ENCODE measurements around the gene EML5.

EML5 gene

GRCh38 chr14:88727057-88727456, 65.7 kb downstream of the EML5 start (continued):
- TF ChIP-seq ZNF280C (tag by site-specific recombination; IDR thresholded peaks at IDR 0.05) (no peak), ZNF292 (tag by site-specific recombination; IDR thresholded peaks at IDR 0.05; ENCODE audit: borderline replicate concordance, low read depth) (no peak)

- H3K4me3 ChIP-seq (ENCODE audit: low read depth, low read length), result no peak overlapping the region
- POLR2A ChIA-PET, result no interaction called here
- H3K27ac ChIP-seq (ENCODE audit: extremely low read depth, low read depth, low read length), result no peak overlapping the region
- CTCF ChIA-PET, result no interaction called here
- TF ChIP-seq ZSCAN5A (tag by site-specific recombination; IDR thresholded peaks at IDR 0.05), result no peak
- TF ChIP-seq ZNF280C (tag by site-specific recombination; IDR thresholded peaks at IDR 0.05), result no peak
- no peak for TF ChIP-seq ZNF501 (tag by site-specific recombination; IDR thresholded peaks at IDR 0.05)
- TF ChIP-seq GLI2 (tag by site-specific recombination; IDR thresholded peaks at IDR 0.05; ENCODE audit: borderline replicate concordance, low read depth), result no peak
- no peak for TF ChIP-seq WT1 (tag by site-specific recombination; IDR thresholded peaks at IDR 0.05)
- no peak for TF ChIP-seq HOXC10 (CRISPR knock-in tag; IDR thresholded peaks at IDR 0.05)
- no peak for TF ChIP-seq ZNF664 (tag by site-specific recombination; IDR thresholded peaks at IDR 0.05)
- TF ChIP-seq ZBTB17 (tag by site-specific recombination; IDR thresholded peaks at IDR 0.05), result no peak
- no peak for TF ChIP-seq AEBP2 (tag by site-specific recombination; IDR thresholded peaks at IDR 0.05; ENCODE audit: borderline replicate concordance)
- TF ChIP-seq ZNF555 (tag by site-specific recombination; conservative IDR thresholded peaks at IDR 0.05), result no peak
- no peak for TF ChIP-seq ZNF48 (tag by site-specific recombination; IDR thresholded peaks at IDR 0.05)
- no peak for TF ChIP-seq ZNF146 (tag by site-specific recombination; IDR thresholded peaks at IDR 0.05)
- TF ChIP-seq GLIS1 (tag by site-specific recombination; IDR thresholded peaks at IDR 0.05), result no peak
- no peak for TF ChIP-seq ZNF248 (tag by site-specific recombination; IDR thresholded peaks at IDR 0.05)
- no peak for TF ChIP-seq ZNF747 (tag by site-specific recombination; IDR thresholded peaks at IDR 0.05)
- no peak for TF ChIP-seq ZNF791 (tag by site-specific recombination; IDR thresholded peaks at IDR 0.05)
- no peak for TF ChIP-seq MEIS1 (CRISPR knock-in tag; IDR thresholded peaks at IDR 0.05; ENCODE audit: borderline replicate concordance)
- H3K4me1 ChIP-seq (ENCODE audit: control insufficient read depth, insufficient read depth, low read length), result no peaks in the 10 kb centered on the region
- no peaks in the 10 kb centered on the region for H3K9me3 ChIP-seq (ENCODE audit: control insufficient read depth, insufficient read depth, low read depth, low read length)
- H3K36me3 ChIP-seq (ENCODE audit: control insufficient read depth in 2 of 2, insufficient read depth in 1 of 2, low read length in 2 of 2), result peaks cover 0 to 3% of the 10 kb centered on the region in 2 experiments; a peak in 1 of 3 replicates
Observed at GRCh38 chr14:88710709-88711108, 82.0 kb downstream of the EML5 start.

All from HEK293 (cell line).